HEK293 (cell line): ENCODE measurements around the gene INTS2.

Source experiments
- ZNF558 ChIP-seq: fragments of 450-650 bp; formaldehyde crosslinking; IDR thresholded peaks from 2 replicates; pipeline ENCODE4 v1.5.1; 2016; ENCODE audit warnings: missing biosample characterization, missing genetic modification characterization
- TF ChIP-seq, protein P1 (sequence below): IDR thresholded peaks from 2 replicates; pipeline ENCODE4 v1.6.1; 2011; ENCODE audit warnings: mild to moderate bottlenecking, low read depth, low read length, borderline replicate concordance

- TF ChIP-seq, protein P1, sequence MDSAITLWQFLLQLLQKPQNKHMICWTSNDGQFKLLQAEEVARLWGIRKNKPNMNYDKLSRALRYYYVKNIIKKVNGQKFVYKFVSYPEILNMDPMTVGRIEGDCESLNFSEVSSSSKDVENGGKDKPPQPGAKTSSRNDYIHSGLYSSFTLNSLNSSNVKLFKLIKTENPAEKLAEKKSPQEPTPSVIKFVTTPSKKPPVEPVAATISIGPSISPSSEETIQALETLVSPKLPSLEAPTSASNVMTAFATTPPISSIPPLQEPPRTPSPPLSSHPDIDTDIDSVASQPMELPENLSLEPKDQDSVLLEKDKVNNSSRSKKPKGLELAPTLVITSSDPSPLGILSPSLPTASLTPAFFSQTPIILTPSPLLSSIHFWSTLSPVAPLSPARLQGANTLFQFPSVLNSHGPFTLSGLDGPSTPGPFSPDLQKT: no peak
- TF ChIP-seq ZNF558 (tag by site-specific recombination): no peak
Measured at GRCh38 chr17:61946359-61946758, 18.6 kb upstream of the INTS2 start.
